Measurements from ENCODE around the gene GALNT3. TPM values are rescaled to one million over a fixed set of nuclear protein-coding genes. Genes with fewer than 3 reads are reported as not detected.

Gene GALNT3
- total RNA-seq, 4 donors from 2014 or later: 0.82 to 2.7 (median 1.7) TPM

DNA sequence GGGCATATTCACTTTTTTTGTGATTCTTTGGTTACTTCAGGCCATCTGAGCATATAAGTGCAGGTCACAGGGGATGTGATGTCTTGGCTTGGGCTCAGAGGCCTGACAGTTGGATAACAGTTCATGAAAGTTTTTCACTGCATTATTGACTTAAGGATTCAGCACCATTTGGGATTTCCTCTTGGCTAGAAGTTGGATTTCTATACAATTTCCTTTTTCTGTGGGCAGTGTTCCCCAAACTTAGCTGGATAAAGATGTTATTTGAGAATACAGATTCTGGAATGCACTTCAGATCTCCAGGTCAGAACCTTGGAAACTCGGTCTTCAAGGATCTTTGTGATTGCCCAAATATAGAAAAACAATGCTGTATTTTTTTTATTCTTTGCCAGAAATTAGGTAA lies 78.0 kb downstream of the GALNT3 start:
- no peak for TF ChIP-seq CTCF (IDR thresholded peaks at IDR 0.05)
- DNase-seq (ENCODE audit: low spot score) (no peak), ATAC-seq (ENCODE audit: low FRiP score) (no peak)

GRCh38 chr2:165706960-165707487 lies 87.0 kb downstream of the GALNT3 start:
- DNase-seq (ENCODE audit: low spot score): no peak
- ATAC-seq (ENCODE audit: low FRiP score): no peak
- no peak for TF ChIP-seq CTCF (IDR thresholded peaks at IDR 0.05)

DNA sequence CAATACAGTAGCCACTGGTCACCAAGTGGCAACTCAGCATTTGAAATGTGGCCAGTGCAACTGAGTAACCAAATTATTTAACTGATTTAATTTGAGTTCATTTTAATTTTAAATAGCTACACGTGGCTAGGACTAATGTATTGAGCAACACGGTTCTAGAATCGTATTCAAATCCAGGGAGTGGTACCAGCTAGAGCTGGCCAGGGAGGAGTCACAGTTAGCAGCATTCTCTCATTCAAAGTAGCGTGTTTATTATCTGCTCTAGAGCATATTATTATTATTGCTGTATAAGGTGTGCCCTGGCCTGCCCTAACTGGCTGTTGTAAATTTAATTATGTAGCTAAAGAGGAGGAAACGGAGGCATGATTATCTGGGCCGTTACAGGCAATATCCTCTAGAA lies 92.9 kb downstream of the GALNT3 start:
- no peak for TF ChIP-seq CTCF (IDR thresholded peaks at IDR 0.05)
- no peak for DNase-seq (ENCODE audit: low spot score)
- ATAC-seq (ENCODE audit: low FRiP score): no peak

DNA sequence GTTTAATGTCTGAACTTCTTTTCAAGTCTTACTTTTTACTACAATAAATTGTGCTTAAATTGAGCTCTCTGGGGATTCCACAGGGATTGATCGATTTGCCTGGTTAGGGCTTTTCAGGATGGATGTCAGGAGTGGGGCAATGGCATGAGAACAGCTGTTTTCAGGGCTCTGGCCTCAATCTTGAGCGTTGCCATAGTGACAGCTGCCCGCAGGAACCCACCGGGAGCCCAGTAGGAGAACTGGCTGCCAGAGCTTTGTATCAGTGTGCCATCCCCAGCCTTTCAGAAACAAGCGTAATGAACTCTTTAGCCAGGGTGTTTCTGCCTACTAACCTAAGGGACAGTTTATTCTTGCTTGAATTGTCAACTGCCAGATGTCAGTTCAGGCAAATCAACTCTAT lies 93.5 kb downstream of the GALNT3 start:
- no peak for ATAC-seq (ENCODE audit: low FRiP score)
- no peak for TF ChIP-seq CTCF (IDR thresholded peaks at IDR 0.05)
- DNase-seq (ENCODE audit: low spot score): no peak

- DNase-seq (ENCODE audit: low spot score): no peak
- ATAC-seq (ENCODE audit: low FRiP score): no peak
- no peak for TF ChIP-seq CTCF (IDR thresholded peaks at IDR 0.05)
Measured at GRCh38 chr2:165699946-165700345, 94.1 kb downstream of the GALNT3 start.

- TF ChIP-seq CTCF (IDR thresholded peaks at IDR 0.05): no peak
- ATAC-seq (ENCODE audit: low FRiP score): no peak
- DNase-seq (ENCODE audit: low spot score): no peak
Measured at GRCh38 chr2:165698444-165698884, 95.6 kb downstream of the GALNT3 start.

DNA sequence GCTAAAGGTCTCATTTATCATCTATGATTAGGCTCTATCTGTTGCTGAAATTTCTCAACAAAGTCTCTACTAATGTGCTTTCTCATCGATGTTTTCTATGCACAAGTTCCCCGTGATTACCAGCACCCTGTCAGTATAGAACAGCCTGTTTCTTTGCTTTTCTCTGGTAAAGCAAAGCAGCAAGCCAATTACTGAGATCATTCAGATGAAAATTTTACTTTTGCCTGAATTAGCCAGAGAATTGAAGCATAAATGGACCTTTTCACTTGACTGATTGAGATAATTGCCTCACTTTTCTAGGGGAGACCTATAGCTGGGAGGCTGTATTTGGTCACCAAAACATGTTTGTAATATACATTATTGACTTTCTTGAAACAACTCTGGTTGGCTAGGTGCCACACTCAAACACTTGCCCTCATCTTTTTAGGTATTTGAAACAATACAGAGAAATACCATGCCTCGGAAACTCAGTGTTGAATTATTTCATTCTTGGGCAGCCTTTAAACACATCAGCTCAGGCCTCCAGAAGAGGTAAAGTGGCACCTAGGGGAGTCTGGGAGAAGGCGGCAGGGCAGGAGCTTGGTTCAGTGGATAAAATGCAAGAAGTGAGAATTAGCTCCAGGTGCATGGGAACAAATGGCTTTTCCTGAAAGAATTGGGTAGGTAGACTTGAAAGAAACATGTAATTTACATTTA lies 96.2 kb downstream of the GALNT3 start:
- ATAC-seq (ENCODE audit: low FRiP score) (no peak), DNase-seq (ENCODE audit: low spot score) (no peak)
- no peak for TF ChIP-seq CTCF (IDR thresholded peaks at IDR 0.05)
